BE2C (cell line): Measurements from ENCODE around the gene GPR78.

Experiments
- DNase-seq: peaks from one replicate; pipeline ENCODE4 v3.0.0-alpha.2; 2020
- H3K27me3 ChIP-seq: fragments of 250-450 bp; sonication (Bioruptor Pico); 2 replicates; pipeline ENCODE4 v1.5.1; 2020; ENCODE audit warnings: mild to moderate bottlenecking
- H3K36me3 ChIP-seq: fragments of 250-450 bp; sonication (Bioruptor Pico); 2 replicates; pipeline ENCODE4 v1.5.1; 2020; ENCODE audit warnings: mild to moderate bottlenecking
- H3K4me1 ChIP-seq: fragments of 250-450 bp; sonication (Bioruptor Pico); 2 replicates; pipeline ENCODE4 v1.5.1; 2020
- H3K4me3 ChIP-seq: 2 replicates; pipeline ENCODE4 v1.5.1; 2011; ENCODE audit warnings: low read depth, low read length
- H3K9me3 ChIP-seq: fragments of 250-450 bp; sonication (Bioruptor Pico); 2 replicates; pipeline ENCODE4 v1.5.1; 2020
- TF ChIP-seq, protein P1 (sequence below): IDR thresholded peaks from 2 replicates; pipeline ENCODE4 v1.5.1; 2012; ENCODE audit warnings: mild to moderate bottlenecking, low read depth, low read length

The GPR78 gene

DNA sequence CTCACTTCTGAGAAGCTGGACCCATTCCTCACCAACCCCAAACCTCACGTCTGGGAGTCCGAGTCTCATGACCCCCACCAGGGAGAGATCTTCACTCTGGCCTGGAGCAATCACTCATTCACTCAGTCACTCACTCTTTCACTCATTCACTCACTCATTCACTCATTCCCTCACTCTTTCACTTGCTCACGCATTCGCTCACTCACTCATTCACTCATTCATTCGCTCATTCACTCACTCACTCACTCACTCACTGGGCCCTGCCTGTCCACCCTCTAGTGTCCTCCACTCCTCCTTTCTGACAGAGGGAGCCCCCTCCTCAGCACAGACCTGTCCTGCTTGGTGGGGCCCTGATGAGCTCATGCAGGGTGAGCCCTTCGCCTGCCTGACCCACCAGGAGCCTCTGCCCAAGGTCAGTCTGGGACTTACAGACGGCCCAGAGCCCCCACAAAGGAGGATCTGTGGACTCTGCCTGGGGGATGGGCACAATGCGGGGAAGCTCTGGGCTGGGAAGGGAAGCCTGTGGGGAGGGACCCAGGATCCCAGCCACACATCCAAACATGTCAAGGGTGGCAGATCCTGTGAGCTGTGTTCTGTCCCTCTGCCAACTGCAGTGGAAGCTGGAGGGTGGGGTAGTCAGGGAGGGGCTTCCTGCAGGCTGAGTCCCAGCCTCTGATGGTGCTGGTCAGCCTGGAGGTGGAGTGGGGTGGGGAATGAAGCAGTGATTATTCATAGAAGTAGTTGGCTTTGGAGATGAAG lies 30.8 kb downstream of the GPR78 start:
- no peaks in the 10 kb centered on the region for H3K36me3 ChIP-seq

DNA sequence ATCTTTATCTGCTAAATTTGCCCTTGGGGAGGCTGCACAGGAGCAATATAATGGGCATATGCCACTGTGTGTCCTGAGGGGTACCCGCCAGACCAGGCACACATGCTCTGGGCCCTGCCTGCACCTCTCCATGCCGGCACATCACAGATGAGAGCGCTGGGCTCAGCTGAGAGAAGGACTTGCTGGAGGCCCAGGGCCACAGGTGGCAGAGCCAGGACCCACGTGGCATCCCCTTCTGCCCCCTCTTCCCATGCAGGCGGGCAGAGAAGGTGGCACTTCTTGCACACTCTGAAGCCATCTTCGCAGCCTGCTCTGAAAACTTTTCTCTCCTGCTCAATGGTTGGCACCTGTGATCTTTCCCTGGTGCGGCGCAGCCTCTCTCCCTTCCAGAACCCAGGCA lies 32.5 kb downstream of the GPR78 start:
- Histone ChIP-seq H3K27me3 (0 out of 2 replicates have a peak, but pooled peaks cover 3% of the 10 kb centered on the region), H3K9me3 (no peaks in the 10 kb centered on the region), H3K4me1 (peaks cover 3% of the 10 kb centered on the region; the same call in 1 of the 2 replicates), H3K4me3 (no peak overlapping the region), H3K36me3 (no peaks in the 10 kb centered on the region)
- TF ChIP-seq, protein P1, sequence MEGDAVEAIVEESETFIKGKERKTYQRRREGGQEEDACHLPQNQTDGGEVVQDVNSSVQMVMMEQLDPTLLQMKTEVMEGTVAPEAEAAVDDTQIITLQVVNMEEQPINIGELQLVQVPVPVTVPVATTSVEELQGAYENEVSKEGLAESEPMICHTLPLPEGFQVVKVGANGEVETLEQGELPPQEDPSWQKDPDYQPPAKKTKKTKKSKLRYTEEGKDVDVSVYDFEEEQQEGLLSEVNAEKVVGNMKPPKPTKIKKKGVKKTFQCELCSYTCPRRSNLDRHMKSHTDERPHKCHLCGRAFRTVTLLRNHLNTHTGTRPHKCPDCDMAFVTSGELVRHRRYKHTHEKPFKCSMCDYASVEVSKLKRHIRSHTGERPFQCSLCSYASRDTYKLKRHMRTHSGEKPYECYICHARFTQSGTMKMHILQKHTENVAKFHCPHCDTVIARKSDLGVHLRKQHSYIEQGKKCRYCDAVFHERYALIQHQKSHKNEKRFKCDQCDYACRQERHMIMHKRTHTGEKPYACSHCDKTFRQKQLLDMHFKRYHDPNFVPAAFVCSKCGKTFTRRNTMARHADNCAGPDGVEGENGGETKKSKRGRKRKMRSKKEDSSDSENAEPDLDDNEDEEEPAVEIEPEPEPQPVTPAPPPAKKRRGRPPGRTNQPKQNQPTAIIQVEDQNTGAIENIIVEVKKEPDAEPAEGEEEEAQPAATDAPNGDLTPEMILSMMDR = no peak
- DNase-seq = no peak

More for the DNA sequence above, 30.8 kb downstream of the GPR78 start:
- H3K27me3 ChIP-seq = peaks cover 18% of the 10 kb centered on the region
- TF ChIP-seq, protein P1 = no peak
- no peaks in the 10 kb centered on the region for H3K9me3 ChIP-seq
- no peaks in the 10 kb centered on the region for H3K4me1 ChIP-seq
- no peak for DNase-seq
- H3K4me3 ChIP-seq = no peak overlapping the region

DNA sequence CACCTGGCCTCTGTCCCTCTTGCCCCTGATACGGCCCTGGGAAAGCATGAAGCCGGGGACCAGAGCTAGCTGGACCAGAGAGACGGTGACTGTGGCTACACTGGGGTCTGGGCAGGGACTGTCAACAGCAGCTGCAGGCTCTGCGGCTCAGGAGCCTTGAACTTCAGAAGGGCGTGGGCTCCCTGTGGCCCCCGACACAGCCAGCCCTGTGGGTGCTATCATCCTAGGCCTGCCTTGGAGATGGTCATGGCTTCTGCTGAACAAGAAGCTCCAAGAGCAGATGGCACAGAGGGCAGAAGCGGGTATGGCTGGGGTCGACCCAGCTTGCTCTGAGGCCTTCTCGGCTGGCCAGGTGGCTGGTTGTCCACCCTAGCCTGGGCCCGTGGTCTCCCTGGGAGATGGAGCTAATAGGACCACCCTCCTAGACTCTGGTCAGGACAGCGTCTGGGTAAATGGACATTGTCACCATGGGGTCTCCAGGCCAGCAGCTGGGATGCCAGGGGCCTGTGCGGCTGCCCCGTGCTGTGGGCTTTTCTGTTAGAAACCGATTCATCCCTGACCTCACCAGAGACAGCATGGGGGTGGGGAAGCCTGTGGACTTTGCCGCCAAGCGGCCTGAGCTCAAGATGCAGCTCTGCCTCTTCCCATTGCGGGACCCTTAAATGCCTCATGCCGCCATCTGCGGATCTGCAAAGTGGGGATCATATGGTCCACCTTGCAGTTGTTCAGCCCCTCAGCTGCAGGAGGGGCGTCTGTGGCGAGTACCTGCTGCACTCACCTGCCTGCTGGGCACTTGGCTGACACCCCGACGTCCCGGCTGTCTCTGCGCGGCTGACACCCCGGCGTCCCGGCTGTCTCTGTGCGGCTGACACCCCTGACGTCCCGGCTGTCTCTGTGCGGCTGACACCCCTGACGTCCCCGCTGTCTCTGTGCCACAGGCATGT lies 33.5 kb downstream of the GPR78 start:
- Histone ChIP-seq H3K36me3 (no peaks in the 10 kb centered on the region), H3K4me1 (peaks cover 3% of the 10 kb centered on the region; the same call in 1 of the 2 replicates), H3K9me3 (no peaks in the 10 kb centered on the region), H3K4me3 (no peak overlapping the region), H3K27me3 (0 out of 2 replicates have a peak, but pooled peaks cover 3% of the 10 kb centered on the region)
- TF ChIP-seq, protein P1 = no peak
- no peak for DNase-seq

DNA sequence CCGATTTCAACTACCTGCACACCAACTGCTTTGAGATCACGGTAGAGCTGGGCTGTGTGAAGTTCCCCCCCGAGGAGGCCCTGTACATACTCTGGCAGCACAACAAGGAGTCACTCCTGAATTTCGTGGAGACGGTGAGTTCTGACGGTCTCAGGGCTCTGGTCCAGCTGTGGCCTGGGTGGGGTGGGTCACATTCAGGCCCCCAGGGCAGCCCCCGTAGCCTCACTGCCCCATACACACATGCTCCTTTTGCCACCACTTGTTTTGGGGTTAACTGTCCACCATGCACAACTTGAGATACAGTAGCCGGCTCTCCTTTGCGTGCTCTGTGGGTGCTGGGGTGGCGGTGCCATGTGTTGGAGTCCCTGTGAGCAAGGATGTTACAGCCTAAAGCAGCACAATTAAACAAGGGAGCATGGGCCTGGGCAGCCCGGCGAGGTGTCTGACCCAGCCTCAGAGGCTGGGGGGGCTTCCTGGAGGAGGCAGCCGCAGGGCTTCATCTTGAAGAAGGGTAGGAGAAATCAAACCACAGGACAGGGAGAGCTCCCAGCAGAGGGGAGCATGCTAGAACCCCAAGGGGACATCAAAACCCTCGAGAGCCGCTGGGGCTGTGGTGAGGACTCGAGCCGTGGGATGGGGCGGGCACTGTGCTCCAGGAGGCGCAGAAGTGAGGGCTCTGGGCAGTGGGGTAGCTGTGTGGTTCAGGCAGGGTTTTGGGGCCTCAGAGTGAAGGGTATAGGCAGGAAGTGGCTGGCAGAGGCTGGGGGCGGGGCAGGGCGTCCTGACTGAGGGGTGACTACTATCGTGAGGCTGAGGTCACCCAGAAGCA lies 34.4 kb downstream of the GPR78 start:
- no peaks in the 10 kb centered on the region for H3K36me3 ChIP-seq

DNA sequence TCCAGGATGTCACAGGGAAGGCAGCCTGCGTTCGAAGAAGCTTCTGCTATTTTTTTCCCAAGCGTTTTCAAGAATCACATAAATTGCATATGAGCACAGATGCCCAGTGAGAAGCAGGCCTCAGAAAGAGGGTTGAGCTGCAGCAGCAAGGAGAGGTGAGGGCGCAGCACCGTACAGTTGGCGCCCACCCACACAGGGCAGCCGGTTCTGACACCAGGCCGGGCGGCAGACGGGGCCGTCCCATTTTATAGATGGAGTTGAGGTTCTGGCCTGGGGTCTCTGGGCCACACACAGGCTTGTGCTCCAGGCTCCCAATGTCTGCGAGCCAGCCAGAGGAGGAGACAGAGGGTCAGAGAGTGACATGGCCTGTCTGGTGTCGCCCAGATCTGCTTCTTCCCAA lies 35.2 kb downstream of the GPR78 start:
- TF ChIP-seq, protein P1 = no peak
- Histone ChIP-seq H3K4me3 (no peak overlapping the region), H3K27me3 (no peaks in the 10 kb centered on the region), H3K9me3 (no peaks in the 10 kb centered on the region), H3K4me1 (peaks cover 3% of the 10 kb centered on the region; the same call in 1 of the 2 replicates), H3K36me3 (no peaks in the 10 kb centered on the region)
- DNase-seq = no peak

More for the DNA sequence above, 34.4 kb downstream of the GPR78 start:
- no peaks in the 10 kb centered on the region for H3K9me3 ChIP-seq
- 0 out of 2 replicates have a peak, but pooled peaks cover 2% of the 10 kb centered on the region for H3K27me3 ChIP-seq
- H3K4me1 ChIP-seq = peaks cover 3% of the 10 kb centered on the region; the same call in 1 of the 2 replicates
- DNase-seq = no peak
- TF ChIP-seq, protein P1 = no peak
- no peak overlapping the region for H3K4me3 ChIP-seq
